Measurements from ENCODE around the gene POLE.

Gene POLE

DNA sequence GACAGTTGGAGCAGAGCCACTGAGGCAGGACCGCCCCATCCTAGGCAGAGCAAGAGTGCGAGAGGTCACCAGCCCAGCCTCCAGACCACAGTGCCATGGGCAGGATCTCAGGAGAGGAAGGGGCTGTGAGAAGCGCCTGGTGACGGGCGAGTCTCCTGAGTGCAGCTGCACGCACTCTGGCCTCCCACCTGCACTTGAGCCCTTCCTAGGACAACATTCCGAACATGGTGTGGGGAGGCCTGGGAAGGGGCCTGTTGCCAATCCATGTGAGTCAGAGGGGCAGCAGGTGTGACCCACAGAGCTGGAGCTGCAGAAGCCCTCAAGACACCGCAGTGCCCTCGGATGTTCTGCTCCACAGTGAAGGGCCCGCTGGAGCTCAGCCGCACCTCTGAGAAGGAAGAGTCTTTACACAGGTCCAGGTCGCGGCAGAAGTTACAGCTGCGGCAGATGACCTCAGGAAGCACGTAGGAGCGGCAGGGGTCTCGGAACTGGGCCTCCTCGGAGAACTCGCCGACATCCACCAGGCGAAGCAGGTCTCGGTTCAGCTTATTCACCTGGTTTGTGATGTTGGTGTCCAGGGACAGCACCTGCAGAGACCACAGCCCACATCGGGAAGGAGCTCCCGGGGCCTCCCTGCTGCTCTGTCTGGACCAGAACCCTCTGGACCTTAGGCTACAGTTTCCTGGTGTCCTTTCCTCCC lies 61.3 kb downstream of the POLE start:
- no peak for DNase-seq

DNA sequence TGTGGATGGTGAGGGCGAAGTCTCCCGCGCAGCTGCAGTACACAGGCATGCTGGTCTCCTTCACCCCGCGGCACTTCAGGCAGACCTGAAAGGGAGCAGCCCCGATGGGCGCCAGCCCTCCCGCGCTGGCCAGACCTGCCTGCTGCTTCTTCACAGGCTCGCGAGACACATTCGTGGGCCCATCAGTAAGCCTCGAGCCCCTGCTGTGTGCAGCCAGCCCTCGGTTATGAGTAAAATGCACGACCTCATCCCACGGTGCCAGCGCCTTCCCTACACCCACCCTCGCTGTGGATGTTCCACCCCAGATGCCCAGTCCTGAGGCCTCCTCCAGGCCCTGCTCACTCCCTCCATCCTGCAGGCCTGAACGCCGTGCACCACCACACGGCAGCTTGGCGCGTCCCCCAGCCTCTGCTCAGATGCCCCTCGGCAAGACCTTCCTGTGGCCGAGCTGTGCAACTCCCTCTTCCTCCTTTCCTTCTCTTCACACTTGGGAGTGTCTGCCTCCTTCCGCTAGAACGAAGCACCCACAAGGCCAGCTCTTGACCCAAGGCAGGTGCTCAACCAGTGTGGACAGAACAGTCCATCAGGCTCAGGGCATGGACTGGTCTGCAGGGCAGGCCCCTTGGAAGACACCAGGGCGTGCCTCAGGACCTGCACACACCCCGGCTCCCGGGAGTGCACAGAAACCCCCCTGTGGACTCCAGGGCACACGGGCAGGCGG lies 62.1 kb downstream of the POLE start:
- DNase-seq, result no peak

DNA sequence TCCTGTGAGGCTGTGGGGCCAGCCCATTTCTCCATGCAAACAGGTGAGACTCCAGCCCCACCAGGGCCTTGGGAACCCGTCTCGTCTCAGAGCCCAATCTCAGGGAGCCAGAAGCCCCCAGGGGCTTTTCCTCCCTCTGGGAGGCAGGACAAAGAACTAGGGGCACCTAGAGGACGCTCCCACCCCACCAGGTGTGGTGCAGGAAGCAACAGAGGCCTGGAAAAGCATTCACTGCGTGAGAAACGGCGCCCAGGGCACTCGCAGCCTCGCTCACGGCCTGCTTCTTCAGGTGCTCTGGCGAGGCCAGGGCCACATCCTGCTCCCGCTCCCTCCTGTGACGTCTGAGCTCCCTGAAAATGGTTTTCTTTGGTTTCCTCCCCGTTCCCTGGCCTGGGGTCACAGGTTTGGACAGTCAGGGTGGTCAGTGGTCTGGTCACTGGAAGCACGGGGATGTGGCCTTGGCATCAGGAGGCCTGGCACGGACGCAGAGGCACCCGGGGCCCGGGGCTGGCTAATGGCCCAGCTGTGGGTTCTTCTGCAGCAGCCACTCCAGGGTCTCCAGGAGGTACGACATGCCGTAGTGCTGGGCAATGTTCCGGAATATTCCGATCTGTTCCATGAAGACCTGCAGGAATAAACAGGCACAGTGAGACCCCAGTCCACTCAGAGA lies 62.8 kb downstream of the POLE start:
- no peak for DNase-seq

DNA sequence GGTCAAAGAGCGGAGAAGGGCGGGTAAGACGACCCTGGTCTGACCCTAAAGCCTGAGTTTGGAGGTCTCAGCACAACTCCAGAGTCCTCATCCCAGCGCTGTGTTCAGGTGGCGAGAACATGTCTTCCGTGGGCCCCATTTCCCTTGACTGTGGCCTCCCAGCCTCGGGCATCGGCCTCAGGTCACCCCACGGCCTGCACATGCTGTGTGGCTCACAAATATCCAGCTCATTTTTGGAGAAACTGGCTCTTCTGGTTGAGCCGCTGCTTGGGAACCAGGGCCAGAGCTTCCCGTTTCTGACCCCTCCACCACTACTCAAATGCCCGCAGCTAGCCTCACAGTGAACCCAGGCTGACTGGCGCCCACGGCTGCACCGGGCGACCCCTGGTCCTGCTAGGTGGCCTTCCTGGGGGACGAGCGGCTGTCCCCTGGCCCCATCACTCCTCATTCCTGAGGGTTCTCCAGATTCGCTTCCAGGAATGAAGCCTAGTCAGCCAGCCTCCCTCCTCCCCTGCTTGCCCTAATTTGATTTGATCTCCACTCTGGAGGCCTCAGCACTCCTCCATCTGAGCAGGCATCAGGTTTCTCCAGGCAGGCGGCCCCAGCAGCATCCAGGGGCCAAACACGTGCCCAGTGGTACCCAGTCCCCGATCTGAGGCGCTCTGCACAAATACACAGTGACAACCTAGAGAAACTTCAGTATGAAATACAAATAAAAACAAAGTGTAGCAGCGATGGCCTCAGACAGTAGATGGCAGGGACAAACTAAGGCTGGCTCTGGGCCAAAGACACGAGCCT lies 63.9 kb downstream of the POLE start:
- DNase-seq, result no peak

DNA sequence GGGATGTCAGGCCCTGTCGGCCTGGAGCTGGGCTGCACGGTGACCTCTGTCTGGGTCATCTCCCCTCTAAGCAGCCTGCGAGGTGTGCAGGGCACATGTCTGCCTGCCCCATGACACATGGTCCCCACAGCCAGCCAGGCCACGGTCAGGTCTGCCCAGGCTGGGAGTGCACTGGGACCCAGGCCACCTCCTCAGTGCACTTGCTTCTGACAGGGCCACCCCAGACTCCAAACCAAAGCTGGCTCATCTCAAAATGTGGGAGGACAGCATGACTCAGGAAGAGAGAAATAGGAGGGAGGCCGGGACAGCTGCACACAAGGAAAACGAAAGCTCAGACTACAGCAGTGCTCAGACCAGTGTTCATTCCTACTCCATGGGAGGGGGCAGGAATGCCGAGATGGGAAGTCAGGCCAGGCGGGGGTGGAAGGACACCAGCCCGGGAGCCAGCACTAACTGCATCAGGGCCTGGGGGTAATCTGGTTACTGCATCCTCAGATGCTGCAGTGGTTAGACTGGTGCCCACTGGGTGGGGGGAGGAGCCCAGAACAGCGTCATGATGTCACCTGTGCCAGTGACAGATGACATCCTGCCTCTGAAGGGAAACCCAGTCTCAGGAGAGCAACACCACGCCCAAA lies 64.6 kb downstream of the POLE start:
- no peak for DNase-seq

DNA sequence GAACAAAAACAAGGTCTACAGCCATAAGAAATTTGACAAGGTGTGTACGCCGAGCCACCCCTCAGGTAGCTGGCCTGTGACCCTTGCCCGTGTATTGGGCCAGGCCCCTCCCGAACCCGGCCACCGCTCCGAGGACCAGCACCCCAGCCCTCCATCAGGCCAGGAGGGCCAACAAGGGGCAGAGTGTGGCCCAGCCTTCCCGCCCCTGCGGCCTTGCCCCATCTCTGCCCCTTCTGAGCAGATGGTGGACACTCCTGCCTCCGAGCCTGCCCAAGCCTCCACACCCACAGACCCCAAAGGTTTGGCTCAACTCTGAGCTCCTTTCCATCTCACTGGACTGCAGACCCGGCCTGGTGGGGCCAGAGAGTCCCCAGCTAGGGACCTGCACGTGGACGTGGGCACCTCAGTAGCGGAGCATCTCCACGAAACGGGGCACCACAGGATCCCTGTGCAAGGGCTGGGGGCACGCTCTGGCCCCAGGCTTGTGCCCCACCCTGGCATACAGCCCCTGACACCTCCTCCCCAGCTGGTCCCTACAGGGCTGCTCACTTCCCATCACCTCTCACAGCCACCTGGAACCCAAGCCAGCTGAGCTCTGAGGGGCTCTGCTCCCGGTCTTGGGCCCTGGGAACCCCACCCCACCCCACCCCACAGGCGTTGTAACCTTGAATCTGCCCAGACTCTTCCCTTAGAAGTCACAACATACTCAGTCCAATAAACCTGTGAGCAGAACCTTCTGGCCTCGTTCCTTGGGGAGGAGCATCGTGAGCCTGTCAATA lies 65.3 kb downstream of the POLE start:
- no peak for DNase-seq

DNA sequence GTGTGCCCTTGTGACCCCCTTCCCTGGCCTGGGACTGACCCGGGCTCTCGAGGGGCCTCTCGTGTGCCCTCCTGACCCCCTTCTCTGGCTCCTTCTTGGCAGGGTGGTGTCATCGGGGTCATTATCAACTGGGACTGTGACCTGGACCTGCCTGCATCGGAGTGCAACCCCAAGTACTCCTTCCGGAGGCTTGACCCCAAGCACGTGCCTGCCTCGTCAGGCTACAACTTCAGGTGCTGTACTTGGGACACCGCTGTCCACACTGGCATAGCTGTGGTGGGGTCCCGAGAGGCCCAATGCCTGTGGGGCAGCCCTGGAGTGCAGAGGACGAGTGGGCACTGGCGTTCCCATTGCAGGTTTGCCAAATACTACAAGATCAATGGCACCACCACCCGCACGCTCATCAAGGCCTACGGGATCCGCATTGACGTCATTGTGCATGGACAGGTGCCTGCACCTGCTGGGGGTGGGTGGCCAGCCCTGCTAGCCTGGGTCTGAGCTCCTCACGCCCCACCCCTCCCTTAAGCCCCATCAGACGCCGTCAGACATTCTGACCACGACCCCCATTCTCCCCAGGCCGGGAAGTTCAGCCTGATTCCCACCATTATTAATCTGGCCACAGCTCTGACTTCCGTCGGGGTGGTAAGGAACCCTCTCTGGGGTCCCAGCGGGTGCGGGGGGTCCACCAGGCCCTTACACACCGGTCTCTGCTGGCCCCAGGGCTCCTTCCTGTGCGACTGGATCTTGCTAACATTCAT lies 66.1 kb downstream of the POLE start:
- DNase-seq, result no peak

DNA sequence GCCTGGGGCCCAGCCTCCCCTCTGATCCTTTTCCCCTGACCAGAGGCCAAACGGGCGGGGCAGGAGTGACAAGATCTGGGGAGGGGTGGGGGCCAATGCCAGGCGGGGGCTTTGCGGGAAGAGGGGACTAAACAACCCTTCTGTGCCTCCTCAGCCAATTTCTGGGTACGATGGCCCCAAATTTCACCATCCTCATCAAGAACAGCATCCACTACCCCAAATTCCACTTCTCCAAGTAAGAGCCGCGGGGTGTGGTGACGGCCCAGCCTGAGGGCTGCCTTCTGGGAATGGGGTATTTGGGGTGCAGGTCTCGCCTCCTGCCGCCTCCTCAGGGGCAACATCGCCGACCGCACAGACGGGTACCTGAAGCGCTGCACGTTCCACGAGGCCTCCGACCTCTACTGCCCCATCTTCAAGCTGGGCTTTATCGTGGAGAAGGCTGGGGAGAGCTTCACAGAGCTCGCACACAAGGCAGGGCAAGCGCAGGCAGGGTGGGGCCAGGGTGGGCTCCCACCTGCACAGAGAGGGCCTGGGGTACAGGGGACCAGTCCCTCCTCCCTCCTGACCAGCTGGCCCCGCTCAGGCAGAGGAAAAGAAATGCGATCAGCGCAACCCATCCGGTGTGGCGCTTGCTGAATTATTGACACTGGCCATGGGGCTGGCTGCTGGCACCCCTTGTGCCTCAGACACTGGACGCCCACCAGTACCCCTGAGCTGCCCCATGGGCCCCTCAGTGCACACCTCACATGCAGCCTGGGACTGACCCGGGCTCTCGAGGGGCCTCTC lies 66.8 kb downstream of the POLE start:
- DNase-seq, result no peak

DNA sequence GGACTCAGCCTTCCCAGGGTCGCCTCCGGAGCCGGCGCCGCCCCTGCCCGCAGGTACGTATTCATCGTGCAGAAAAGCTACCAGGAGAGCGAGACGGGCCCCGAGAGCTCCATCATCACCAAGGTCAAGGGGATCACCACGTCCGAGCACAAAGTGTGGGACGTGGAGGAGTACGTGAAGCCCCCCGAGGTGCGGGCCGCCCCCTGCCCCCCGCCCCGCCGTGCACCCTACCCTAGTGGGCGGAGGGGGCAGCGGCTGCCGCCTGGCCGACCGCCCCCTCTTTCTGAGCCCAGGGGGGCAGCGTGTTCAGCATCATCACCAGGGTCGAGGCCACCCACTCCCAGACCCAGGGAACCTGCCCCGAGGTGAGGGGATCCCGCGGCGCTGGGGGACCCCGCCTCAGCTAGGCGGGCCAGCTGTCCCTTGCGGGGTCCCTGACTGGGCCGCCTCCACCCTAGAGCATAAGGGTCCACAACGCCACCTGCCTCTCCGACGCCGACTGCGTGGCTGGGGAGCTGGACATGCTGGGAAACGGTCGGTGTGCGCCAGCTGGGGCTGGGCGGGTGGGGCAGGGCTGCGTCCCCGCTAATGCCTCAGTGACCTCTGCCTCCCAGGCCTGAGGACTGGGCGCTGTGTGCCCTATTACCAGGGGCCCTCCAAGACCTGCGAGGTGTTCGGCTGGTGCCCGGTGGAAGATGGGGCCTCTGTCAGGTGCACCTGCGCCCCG lies 67.6 kb downstream of the POLE start:
- no peak for DNase-seq

DNA sequence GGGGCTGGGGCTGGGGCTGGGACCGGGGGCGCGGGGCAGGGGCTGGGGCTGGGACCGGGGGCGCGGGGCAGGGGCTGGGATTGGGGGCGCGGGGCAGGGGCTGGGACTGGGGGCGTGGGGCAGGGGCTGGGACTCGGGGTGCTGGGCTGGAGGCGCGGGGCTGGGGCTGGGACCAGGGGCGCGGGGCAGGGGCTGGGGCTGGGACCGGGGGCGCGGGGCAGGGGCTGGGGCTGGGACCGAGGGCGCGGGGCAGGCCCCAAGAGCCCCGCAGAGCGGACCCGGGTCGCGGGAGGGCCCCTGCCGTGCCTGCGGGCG lies 68.1 kb downstream of the POLE start:
- DNase-seq, result no peak

DNA sequence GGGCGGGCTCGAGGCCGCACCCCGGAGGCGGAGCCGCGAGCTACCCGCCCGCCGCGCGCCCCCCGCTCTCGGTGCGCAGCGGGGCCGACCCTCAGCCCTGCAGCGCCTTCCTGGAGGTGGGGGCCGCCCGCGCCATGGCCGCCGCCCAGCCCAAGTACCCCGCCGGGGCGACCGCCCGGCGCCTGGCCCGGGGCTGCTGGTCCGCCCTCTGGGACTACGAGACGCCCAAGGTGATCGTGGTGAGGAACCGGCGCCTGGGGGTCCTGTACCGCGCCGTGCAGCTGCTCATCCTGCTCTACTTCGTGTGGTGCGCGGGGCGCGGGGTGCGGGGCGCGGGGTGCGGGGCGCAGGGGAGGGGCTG lies 68.5 kb downstream of the POLE start, which contains the start of gene P2RX2:
Gene P2RX2 (plus strand): TSS at position 94 of the 361 bp plus-strand sequence. CDS start 41 bp downstream, at position 135.
- DNase-seq, result no peak

DNA sequence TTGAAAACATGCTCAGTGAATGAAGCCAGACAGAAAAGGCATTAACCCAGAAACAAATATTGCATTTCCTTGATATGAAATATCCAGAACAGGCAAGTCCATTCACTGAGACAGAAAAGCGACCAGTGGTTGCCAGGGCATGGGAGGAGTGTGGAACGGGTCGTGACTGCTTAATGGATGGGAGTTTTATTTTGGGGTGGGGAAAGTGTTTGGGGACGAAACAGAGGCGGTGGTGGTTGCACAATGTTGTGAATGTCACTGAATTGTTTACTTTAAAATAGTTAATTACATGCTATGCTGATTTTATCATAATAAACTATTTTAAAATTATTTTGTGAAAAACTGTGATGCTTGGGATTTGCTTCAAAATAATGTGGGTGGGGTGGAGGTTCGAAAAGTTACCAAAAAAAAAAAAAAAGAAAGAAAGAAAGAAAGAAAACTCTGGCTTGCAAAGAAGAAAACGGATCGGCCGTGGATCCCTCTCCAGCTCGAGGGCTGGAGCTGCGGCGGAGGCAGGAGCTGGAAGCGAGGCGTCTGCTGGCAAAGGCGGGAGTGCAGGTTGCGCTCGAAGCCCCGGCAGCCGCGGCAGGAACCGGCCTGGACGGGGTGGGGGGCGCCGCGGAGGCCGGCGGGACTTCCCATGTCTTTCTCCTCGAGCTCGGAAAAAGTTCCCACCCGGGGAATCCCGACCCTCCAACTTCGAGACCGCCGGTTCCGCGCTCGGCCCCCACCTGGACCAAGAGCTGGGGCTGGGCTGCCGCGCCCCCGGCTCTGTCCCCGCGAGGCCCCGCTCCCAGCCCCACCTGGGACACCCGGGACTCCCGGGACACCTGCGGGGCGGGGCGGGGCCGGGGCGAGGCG lies 69.1 kb downstream of the POLE start:
- DNase-seq, result no peak

DNA sequence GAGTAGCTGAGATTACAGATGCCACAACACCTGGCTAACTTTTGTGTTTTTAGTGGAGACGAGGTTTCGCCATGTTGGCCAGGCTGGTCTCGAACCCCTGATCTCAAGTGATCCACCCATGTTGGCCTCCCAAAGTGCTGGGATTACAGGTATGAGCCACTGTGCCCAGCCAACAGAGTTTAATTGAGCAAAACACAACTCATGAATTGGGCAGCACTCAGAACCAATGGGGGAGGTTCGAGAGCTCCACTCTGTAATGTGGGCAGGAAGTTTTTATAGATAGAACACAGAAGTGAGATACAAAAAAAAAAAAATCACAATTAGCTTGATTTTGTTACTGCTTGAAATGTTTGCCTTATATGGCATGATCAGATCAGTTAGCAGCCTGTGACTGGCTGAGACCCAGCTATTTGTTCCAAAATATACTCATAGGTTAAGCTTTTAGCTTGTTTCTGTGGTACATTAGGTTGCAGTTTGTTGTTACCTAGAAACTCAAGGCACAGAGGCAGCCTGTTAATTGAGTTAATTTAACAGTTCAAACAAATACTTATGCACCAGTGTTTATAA lies 69.9 kb downstream of the POLE start:
- no peak for DNase-seq

DNA sequence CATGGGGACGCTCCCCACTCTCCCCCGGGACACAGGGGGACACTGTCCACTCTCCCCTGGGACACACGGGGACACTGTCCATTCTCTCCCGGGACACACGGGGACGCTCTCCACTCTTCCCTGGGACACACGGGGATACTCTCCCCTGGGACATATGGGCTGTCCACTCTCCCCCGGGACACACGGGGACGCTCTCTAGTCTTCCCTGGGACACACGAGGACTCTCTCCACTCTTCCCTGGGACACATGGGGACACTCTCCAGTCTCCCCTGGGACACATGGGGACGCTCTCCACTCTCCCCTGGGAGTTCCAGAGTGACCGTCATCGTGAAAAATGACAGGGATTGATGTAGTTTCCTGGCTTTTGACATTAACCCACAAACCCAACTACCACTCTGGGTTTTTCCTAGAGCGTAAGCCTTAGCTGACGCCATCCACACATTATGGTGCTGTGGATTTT lies 71.5 kb downstream of the POLE start:
- no peak for DNase-seq

DNA sequence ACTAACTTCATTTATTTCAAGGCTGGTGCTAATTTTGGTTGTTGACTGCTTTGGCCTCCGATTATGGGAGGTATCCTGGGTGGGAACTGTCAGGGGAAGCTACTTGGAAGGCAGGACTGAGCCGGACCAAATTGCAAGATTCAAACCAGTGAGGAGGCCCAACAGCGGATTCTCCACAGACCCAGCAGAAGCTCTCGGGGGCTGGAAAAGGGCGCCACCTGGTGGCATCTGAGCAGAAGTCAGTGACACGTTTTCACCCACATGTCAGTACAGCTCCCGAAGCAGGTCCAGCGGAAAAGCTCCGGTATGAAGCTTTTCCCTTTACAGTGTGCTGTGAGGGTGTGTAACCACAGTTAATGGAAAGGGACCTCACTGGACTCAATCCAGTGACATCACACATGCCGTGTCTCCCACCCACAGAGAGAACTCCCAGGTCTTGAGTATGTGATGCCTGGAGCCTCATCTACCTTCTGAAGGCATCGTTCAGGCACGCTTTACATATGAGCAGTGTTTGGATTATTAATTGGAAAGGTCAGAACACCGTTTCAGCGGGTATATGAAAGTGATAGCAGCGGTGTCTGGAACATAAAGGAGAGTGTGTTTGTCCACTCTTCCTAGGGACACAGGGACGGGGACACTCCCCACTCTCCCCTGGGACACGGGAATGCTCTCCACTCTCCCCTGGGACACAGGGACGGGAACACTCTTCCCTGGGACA lies 72.1 kb downstream of the POLE start:
- DNase-seq, result peak; percentile 72

DNA sequence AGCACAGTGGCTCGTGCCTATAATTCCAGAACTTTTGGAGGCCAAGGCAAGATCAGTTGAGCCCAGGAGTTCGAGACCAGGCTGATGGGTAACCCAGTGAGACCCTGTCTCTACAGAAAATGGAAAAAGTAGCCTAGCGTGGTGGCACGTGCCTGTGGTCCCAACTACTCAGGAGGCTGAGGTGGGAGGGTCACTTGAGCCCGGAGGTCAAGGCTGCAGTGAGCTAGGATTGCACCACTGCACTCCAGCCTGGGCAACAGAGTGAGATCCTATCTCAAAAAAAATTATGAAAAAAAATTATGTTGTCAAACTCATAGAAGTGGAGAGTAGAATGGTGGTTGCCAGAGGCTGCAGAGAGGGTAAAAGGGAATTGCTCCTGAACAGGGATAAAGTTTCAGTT lies 73.1 kb downstream of the POLE start:
- no peak for DNase-seq

DNA sequence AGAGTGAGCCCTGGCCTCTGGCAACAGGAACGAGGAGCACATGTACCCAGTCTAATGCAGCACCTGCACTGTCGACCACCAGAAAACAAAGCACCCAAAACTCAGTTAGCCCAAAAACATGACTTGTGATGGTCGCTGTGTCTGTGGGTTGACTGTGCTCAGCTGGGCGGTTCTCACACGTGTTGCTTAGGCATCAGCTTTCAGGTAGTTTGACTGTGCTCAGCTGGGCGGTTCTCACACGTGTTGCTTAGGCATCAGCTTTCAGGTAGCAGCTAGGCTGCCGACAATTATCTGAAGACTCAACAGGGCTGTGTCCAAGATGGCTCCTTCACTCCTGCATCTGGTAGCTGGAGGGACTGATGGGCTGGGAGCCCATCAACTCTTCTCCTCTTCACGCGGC lies 75.5 kb downstream of the POLE start:
- DNase-seq, result no peak
